ENCODE data around the gene CADM2. TPM values are rescaled to one million over a fixed set of nuclear protein-coding genes. Genes with fewer than 3 reads are reported as not detected.
"Not testable (repeated sequence)": the region's sequence is repeated elsewhere in the genome, so short reads cannot be mapped to it uniquely, and the experiment has no call there.

The CADM2 gene
- total and polyA plus RNA-seq, 5 experiments from 2014 or later: 0.12 to 0.96 (median 0.55) TPM; not detected in 2

DNA sequence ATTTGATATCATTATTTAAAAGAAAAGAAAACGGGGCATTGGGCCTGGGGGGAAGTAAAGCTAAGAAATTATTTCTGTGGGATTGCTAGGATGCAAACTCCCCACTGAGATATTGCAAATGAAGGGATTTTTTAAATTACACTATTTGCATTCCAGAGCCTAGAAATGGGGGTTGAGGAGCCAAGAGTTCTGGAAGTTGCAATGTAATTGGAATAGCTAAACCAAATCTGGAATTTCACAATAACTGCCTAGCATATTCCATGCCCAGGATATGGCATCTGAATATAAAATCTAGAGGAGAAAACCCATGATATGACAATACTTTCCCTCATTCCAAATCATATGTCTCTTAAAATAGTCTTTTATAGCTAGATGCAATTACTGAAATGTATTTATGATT lies 93.0 kb downstream of the CADM2 start:
- POLR2A ChIA-PET: no interaction called here

GRCh38 chr3:85053626-85054025 lies 94.8 kb downstream of the CADM2 start:
- Mint-ChIP-seq H3K9me3 (peaks cover 0 to 11% (median 3%) of the 10 kb centered on the region in 9 donors), H3K27ac (no peak overlapping the region), H3K4me3 (no peak overlapping the region), H3K36me3 (no peaks in the 10 kb centered on the region), H3K4me1 (no peaks in the 10 kb centered on the region), H3K27me3 (no peaks in the 10 kb centered on the region)
- POLR2A ChIA-PET: no interaction called here
- no peak for ATAC-seq
- no peak for DNase-seq

More for the DNA sequence above, 93.0 kb downstream of the CADM2 start:
- no peaks in the 10 kb centered on the region for H3K36me3 Mint-ChIP-seq
- H3K9me3 Mint-ChIP-seq: peaks cover 0 to 22% (median 6%) of the 10 kb centered on the region in 9 donors
- DNase-seq: no peak
- no peaks in the 10 kb centered on the region for H3K27me3 Mint-ChIP-seq
- no peak overlapping the region for H3K27ac Mint-ChIP-seq
- ATAC-seq: no peak
- no peaks in the 10 kb centered on the region for H3K4me1 Mint-ChIP-seq
- no peak overlapping the region for H3K4me3 Mint-ChIP-seq

- Mint-ChIP-seq H3K36me3 (no peaks in the 10 kb centered on the region), H3K9me3 (peaks cover 0 to 6% (median 3%) of the 10 kb centered on the region in 9 donors), H3K4me1 (no peaks in the 10 kb centered on the region), H3K27me3 (no peaks in the 10 kb centered on the region), H3K4me3 (no peak overlapping the region), H3K27ac (no peak overlapping the region)
- no peak for DNase-seq
- POLR2A ChIA-PET: no interaction called here
- ATAC-seq: no peak
Measured at GRCh38 chr3:85054579-85054978, 95.8 kb downstream of the CADM2 start.

DNA sequence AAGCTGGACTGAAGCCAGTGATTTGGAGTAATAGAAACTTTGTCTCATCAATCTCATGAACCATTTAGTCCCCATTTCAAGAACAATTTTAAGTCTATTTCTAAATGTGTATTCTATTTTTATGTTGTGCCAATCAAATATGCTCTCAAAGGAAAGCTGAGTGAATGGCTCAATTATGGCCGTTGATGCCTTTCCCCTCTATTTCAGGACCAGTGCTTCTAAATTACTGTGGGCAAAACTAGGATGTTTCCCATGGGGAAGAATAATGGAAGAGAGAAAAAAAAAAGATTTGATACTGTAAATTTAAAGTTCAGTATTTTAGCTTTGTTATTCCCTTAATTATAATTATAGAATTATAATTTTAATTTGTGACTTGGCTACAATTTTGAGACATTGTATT lies 110.1 kb downstream of the CADM2 start:
- no peak overlapping the region for H3K4me3 Mint-ChIP-seq
- H3K36me3 Mint-ChIP-seq: no peaks in the 10 kb centered on the region
- H3K27ac Mint-ChIP-seq: no peak overlapping the region
- DNase-seq: no peak
- no peaks in the 10 kb centered on the region for H3K27me3 Mint-ChIP-seq
- ATAC-seq: no peak
- peaks cover 0 to 16% (median 6%) of the 10 kb centered on the region in 9 donors for H3K9me3 Mint-ChIP-seq
- POLR2A ChIA-PET: no interaction called here
- no peaks in the 10 kb centered on the region for H3K4me1 Mint-ChIP-seq

GRCh38 chr3:85074003-85074402 lies 115.2 kb downstream of the CADM2 start:
- Mint-ChIP-seq H3K9me3 (peaks cover 0 to 9% (median 0%) of the 10 kb centered on the region in 9 donors), H3K4me1 (no peaks in the 10 kb centered on the region), H3K4me3 (no peak overlapping the region), H3K27me3 (no peaks in the 10 kb centered on the region), H3K36me3 (no peaks in the 10 kb centered on the region), H3K27ac (no peak overlapping the region)
- ATAC-seq (no peak), DNase-seq (no peak)
- POLR2A ChIA-PET: no interaction called here

DNA sequence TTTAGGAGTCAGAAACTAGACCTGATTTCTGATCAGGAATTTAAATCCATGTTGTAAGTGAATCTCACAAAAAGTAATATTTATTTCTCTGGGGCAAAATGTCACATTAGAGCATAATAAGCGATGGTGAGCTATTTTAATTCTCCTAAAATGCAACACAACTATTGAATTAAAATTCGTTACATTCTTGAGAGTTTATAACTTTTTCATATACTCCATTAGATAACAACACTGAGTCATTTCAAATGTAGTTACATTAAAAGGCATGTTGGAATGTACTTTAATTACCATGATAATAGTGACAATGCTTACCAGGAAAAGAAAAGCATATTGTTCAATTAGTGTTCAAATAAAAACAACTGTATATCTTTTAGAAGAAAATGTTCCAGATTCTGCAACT lies 116.9 kb downstream of the CADM2 start:
- Mint-ChIP-seq H3K27ac (no peak overlapping the region), H3K27me3 (no peaks in the 10 kb centered on the region), H3K4me3 (no peak overlapping the region), H3K36me3 (no peaks in the 10 kb centered on the region), H3K4me1 (no peaks in the 10 kb centered on the region), H3K9me3 (peaks cover 0 to 9% (median 0%) of the 10 kb centered on the region in 9 donors)
- POLR2A ChIA-PET: no interaction called here
- DNase-seq: no peak
- ATAC-seq: no peak

DNA sequence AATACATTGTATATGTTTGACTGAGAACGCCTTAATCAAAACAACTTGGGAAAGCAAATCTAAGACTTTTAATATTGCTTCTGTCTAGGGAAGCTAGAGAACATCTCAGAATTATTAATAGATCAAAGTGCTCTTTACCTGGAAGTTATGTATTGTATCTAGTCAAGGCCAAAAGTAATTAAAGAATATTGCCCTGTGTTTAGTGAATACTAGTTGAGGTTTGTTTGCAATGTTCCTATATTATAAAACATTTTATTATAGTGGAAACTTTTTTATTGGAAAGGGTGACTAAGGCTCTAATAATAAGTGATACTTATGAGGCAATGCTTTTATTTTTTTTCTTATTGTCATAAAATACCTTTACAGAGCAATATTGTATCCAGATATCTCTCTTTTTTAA lies 118.2 kb downstream of the CADM2 start:
- H3K27me3 Mint-ChIP-seq: no peaks in the 10 kb centered on the region
- POLR2A ChIA-PET: no interaction called here
- H3K4me3 Mint-ChIP-seq: no peak overlapping the region
- H3K9me3 Mint-ChIP-seq: peaks cover 0 to 9% (median 0%) of the 10 kb centered on the region in 9 donors
- DNase-seq (no peak), ATAC-seq (no peak)
- no peaks in the 10 kb centered on the region for H3K36me3 Mint-ChIP-seq
- no peaks in the 10 kb centered on the region for H3K4me1 Mint-ChIP-seq
- H3K27ac Mint-ChIP-seq: no peak overlapping the region

DNA sequence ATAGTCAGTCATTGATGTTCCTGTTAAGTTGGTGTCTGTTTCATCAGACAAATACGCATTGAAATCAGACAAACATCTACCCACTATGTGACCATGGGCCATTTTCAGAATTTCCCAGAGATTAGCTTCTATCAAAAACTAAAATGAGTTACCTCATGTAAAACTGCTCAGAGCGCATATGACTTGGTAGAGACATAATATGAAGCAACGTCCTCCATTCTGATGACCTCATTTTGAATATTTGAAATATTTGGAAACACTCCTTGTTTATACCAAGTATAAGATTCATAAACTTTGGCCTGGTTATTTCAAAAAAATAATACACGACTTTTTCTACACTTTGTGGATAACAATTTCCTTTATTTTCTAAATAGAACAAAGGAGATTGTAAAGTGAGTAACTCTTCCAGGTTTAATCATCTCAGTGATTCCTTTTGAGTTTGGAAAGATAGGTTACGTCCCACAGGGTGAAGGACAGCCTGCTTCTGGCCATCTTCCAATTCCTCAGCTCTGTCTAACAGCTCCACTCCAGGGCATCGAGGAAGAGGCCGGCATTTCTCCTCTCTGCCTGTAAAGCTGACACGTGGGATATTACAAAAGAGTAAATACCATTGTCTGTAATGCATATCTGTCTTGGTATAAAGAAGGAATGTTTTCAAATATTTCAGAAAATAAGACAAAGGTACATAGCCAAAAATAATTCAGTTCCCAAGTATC lies 122.6 kb downstream of the CADM2 start:
- Mint-ChIP-seq H3K4me1 (no peaks in the 10 kb centered on the region), H3K27me3 (no peaks in the 10 kb centered on the region), H3K9me3 (peaks cover 0 to 6% (median 2%) of the 10 kb centered on the region in 9 donors), H3K27ac (no peak overlapping the region), H3K4me3 (no peak overlapping the region), H3K36me3 (no peaks in the 10 kb centered on the region)
- DNase-seq (no peak), ATAC-seq (no peak)
- POLR2A ChIA-PET: no interaction called here

- H3K36me3 Mint-ChIP-seq: no peaks in the 10 kb centered on the region
- no peak overlapping the region for H3K4me3 Mint-ChIP-seq
- H3K27ac Mint-ChIP-seq: no peak overlapping the region
- H3K4me1 Mint-ChIP-seq: no peaks in the 10 kb centered on the region
- H3K27me3 Mint-ChIP-seq: no peaks in the 10 kb centered on the region
- ATAC-seq (no peak), DNase-seq (no peak)
- POLR2A ChIA-PET: no interaction called here
- peaks cover 0 to 14% (median 8%) of the 10 kb centered on the region in 9 donors for H3K9me3 Mint-ChIP-seq
Measured at GRCh38 chr3:85090495-85090894, 131.7 kb downstream of the CADM2 start.

GRCh38 chr3:85100316-85100715 lies 141.5 kb downstream of the CADM2 start:
- no peak overlapping the region for H3K4me3 Mint-ChIP-seq
- no peak for ATAC-seq
- POLR2A ChIA-PET: no interaction called here
- no peaks in the 10 kb centered on the region for H3K36me3 Mint-ChIP-seq
- no peaks in the 10 kb centered on the region for H3K27me3 Mint-ChIP-seq
- peaks cover 6 to 23% (median 9%) of the 10 kb centered on the region in 9 donors for H3K9me3 Mint-ChIP-seq
- H3K4me1 Mint-ChIP-seq: no peaks in the 10 kb centered on the region
- no peak for DNase-seq
- H3K27ac Mint-ChIP-seq: no peak overlapping the region

DNA sequence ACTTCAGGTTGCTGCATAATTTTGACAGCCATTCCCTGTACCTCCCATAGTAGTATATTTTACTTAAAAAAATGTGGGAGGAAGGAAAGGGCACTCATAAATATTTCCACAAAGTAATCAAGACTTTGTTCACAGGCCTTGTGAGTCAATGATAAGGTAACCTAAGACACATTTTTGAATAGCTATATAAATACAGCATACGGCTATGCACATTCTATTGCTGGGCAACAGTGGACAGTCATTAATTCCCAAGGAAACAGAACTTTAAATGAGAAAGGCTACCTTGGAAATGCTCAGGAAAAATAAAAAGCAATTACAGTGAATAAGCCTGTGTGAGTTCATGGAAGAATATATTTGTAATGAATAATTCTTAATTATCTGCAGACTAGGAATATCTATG lies 144.0 kb downstream of the CADM2 start:
- ATAC-seq: no peak
- Mint-ChIP-seq H3K4me1 (no peaks in the 10 kb centered on the region), H3K36me3 (no peaks in the 10 kb centered on the region), H3K9me3 (peaks cover 6 to 33% (median 19%) of the 10 kb centered on the region in 9 donors), H3K4me3 (no peak overlapping the region), H3K27me3 (no peaks in the 10 kb centered on the region), H3K27ac (no peak overlapping the region)
- POLR2A ChIA-PET: no interaction called here
- DNase-seq: no peak

DNA sequence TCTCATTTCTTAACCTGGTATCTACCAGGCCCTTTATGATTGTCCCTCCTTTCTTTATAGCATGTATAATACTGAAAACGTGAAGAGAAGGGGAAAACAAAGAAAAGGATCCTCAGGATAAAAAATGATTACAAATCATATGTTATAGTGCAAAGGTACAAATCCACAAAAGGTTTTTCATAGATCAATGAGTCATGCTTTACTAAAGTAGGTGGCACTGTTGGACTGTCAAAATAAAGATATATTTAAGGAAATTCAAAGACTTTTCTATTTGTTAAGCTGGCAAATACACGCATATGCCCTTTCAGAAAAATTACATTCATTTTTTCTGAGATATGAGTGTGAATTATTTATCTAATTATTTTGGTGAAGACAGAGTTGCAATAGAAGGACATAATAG lies 151.6 kb downstream of the CADM2 start:
- peaks cover 0 to 27% (median 8%) of the 10 kb centered on the region in 9 donors for H3K9me3 Mint-ChIP-seq
- H3K36me3 Mint-ChIP-seq: no peaks in the 10 kb centered on the region
- H3K27me3 Mint-ChIP-seq: no peaks in the 10 kb centered on the region
- H3K4me3 Mint-ChIP-seq: no peak overlapping the region
- DNase-seq (no peak), ATAC-seq (no peak)
- H3K27ac Mint-ChIP-seq: no peak overlapping the region
- POLR2A ChIA-PET: no interaction called here
- H3K4me1 Mint-ChIP-seq: no peaks in the 10 kb centered on the region

DNA sequence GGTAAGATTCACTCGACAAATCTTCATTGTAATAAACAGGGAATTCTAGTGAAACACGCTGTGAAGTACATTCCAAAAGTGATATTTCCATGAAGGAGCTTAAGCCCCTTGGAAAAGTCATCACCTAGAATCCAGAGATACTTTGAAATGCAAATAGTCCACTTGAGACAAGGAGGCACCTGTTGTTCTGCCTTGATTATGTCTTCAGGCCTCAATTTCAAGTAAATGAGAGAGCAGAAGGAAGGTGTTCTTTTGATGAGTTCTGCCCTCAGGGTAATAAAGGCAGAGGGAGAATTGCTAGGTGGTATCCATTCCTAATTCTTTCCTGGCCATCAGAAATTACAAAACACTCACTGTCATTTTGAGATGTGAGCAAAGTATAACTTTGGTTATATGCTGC lies 162.1 kb downstream of the CADM2 start:
- Mint-ChIP-seq H3K27me3 (no peaks in the 10 kb centered on the region), H3K27ac (no peak overlapping the region), H3K36me3 (no peaks in the 10 kb centered on the region), H3K4me1 (no peaks in the 10 kb centered on the region), H3K9me3 (peaks cover 2 to 18% (median 11%) of the 10 kb centered on the region in 9 donors), H3K4me3 (no peak overlapping the region)
- POLR2A ChIA-PET: no interaction called here
- DNase-seq: no peak
- ATAC-seq: no peak

- H3K27ac Mint-ChIP-seq, ATAC-seq, POLR2A ChIA-PET, DNase-seq, H3K4me1 Mint-ChIP-seq, H3K9me3 Mint-ChIP-seq, H3K36me3 Mint-ChIP-seq, H3K4me3 Mint-ChIP-seq, H3K27me3 Mint-ChIP-seq: not testable (repeated sequence)
Measured at GRCh38 chr3:85132864-85133263, 174.1 kb downstream of the CADM2 start.

All from naive thymus-derived CD8-positive, alpha-beta T cell (primary cell).